HepG2 (cell line): ENCODE data around the gene ARL5C. TPM values are rescaled to one million over a fixed set of nuclear protein-coding genes. Genes with fewer than 3 reads are reported as not detected.

Source experiments
- FOXO1 ChIP-seq: sonication (generic); formaldehyde crosslinking; IDR thresholded peaks from 2 replicates; pipeline ENCODE4 v1.4.0; 2020; ENCODE audit warnings: missing genetic modification reagents
- GTF2F1 ChIP-seq: fragments of 150-350 bp; IDR thresholded peaks from 2 replicates; pipeline ENCODE4 v1.6.1; 2014; ENCODE audit warnings: low read length
- HMGXB4 ChIP-seq, 2 experiments: sonication (generic) in 1 of 2; formaldehyde crosslinking in 1 of 2; IDR thresholded peaks; 2 replicates each; pipeline versions ENCODE4 v1.4.0 to v1.6.1; 2018 to 2020; ENCODE audit warnings: missing genetic modification reagents in 2 of 2, borderline replicate concordance in 1 of 2, low read depth in 1 of 2, mild to moderate bottlenecking in 1 of 2, missing biosample characterization in 1 of 2
- KDM5A ChIP-seq: fragments of 200-600 bp; sonication (generic); IDR thresholded peaks from 2 replicates; pipeline ENCODE4 v1.7.0; 2018; ENCODE audit warnings: antibody characterized with exemption, mild to moderate bottlenecking, low read length, borderline replicate concordance
- KMT2B ChIP-seq: IDR thresholded peaks from 2 replicates; pipeline ENCODE4 v1.6.1; 2016; ENCODE audit warnings: missing genetic modification reagents, missing compliant biosample characterization
- MZF1 ChIP-seq: sonication (generic); formaldehyde crosslinking; IDR thresholded peaks from 2 replicates; pipeline ENCODE4 v1.8.1; 2023; ENCODE audit warnings: mild to moderate bottlenecking, missing genetic modification reagents, borderline replicate concordance
- NR2F1 ChIP-seq, 2 experiments: fragments of 450-650 bp in 1 of 2; formaldehyde crosslinking in 1 of 2; IDR thresholded peaks; 2 replicates each; pipeline versions ENCODE4 v1.5.0 to v1.6.1; 2016 to 2020; ENCODE audit warnings: mild to moderate bottlenecking in 1 of 2, missing compliant biosample characterization in 1 of 2, missing genetic modification reagents in 1 of 2, moderate library complexity in 1 of 2
- PBX3 ChIP-seq: sonication (generic); formaldehyde crosslinking; IDR thresholded peaks from 2 replicates; pipeline ENCODE4 v1.8.1; 2023; ENCODE audit warnings: missing genetic modification reagents, inconsistent platforms, borderline replicate concordance
- RERE ChIP-seq: IDR thresholded peaks from 2 replicates; pipeline ENCODE4 v1.6.1; 2016; ENCODE audit warnings: low read depth, missing genetic modification reagents, missing compliant biosample characterization
- SMARCC2 ChIP-seq: fragments of 450-650 bp; IDR thresholded peaks from 2 replicates; pipeline ENCODE4 v1.6.1; 2017; ENCODE audit warnings: antibody characterized with exemption, mild to moderate bottlenecking
- SNAPC5 ChIP-seq: sonication (generic); formaldehyde crosslinking; IDR thresholded peaks from 2 replicates; pipeline ENCODE4 v1.8.1; 2023; ENCODE audit warnings: mild to moderate bottlenecking, missing genetic modification reagents, borderline replicate concordance
- STAT5B ChIP-seq: sonication (generic); formaldehyde crosslinking; IDR thresholded peaks from 2 replicates; pipeline ENCODE4 v1.4.0; 2020; ENCODE audit warnings: missing genetic modification reagents
- THYN1 ChIP-seq: sonication (generic); formaldehyde crosslinking; IDR thresholded peaks from 2 replicates; pipeline ENCODE4 v1.8.1; 2023; ENCODE audit warnings: low read depth, mild to moderate bottlenecking, moderate library complexity, missing genetic modification reagents, borderline replicate concordance
- polyA plus RNA-seq, 8 experiments: library from polyadenylated mRNA; depleted of rRNA in 3 of 8; stranded (reverse) in 7 of 8; unstranded in 1 of 8; fragments of >200 nt; fragmentation: Illumina TruSeq in 4 of 8; extraction: Trizol in 4 of 8; gene quantifications; 2 replicates each; pipeline versions ENCODE4 v1.2.1 to v1.2.3, GENCODE V29; 2011 to 2016; ENCODE audit warnings: low read depth in 4 of 8, missing spikeins in 1 of 8, mixed read lengths in 1 of 8; ENCODE audit not compliant: insufficient read depth in 1 of 8
- total RNA-seq, 5 experiments: library from RNA; depleted of rRNA; stranded (reverse); fragments of >200 nt; fragmentation: Illumina TruSeq; extraction: Trizol; gene quantifications; 2 replicates each; pipeline ENCODE4 v1.2.3, GENCODE V29; 2016; ENCODE audit warnings: low read depth in 1 of 5
- TF ChIP-seq, protein P1 (sequence below): sonication (generic); formaldehyde crosslinking; IDR thresholded peaks from 2 replicates; pipeline ENCODE4 v1.8.1; 2023; ENCODE audit warnings: mild to moderate bottlenecking, missing genetic modification reagents
- TF ChIP-seq, protein P2 (sequence below): sonication (generic); formaldehyde crosslinking; IDR thresholded peaks from 2 replicates; pipeline ENCODE4 v1.4.0; 2020; ENCODE audit warnings: missing genetic modification reagents, borderline replicate concordance

ARL5C gene
- total and polyA plus RNA-seq, 2 of the 13 experiments (the other 11 are each of a cell fraction or from before 2014, with no cell fraction given) = not detected

- TF ChIP-seq PBX3 (CRISPR knock-in tag) (no peak; the same call in 1 of the 2 replicates), STAT5B (no peak; the same call in 1 of the 2 replicates), KDM5A (peak; percentile 87; the same call in 1 of the 2 replicates), NR2F1 (CRISPR knock-in tag; IDR thresholded peaks at IDR 0.05) (no peak), FOXO1 (CRISPR knock-in tag) (peak; percentile 54), KMT2B (CRISPR knock-in tag) (peak; percentile 50), THYN1 (CRISPR knock-in tag) (no peak), RERE (CRISPR knock-in tag) (no peak; the same call in 1 of the 2 replicates), HMGXB4 (CRISPR knock-in tag; IDR thresholded peaks at IDR 0.05; ENCODE audit: borderline replicate concordance in 1 of 2, low read depth in 1 of 2) (peak; percentile 82 to 90), MZF1 (CRISPR knock-in tag) (no peak), SNAPC5 (CRISPR knock-in tag) (no peak), SMARCC2 (no peak), GTF2F1 (peak; percentile 92)
- TF ChIP-seq, protein P1, sequence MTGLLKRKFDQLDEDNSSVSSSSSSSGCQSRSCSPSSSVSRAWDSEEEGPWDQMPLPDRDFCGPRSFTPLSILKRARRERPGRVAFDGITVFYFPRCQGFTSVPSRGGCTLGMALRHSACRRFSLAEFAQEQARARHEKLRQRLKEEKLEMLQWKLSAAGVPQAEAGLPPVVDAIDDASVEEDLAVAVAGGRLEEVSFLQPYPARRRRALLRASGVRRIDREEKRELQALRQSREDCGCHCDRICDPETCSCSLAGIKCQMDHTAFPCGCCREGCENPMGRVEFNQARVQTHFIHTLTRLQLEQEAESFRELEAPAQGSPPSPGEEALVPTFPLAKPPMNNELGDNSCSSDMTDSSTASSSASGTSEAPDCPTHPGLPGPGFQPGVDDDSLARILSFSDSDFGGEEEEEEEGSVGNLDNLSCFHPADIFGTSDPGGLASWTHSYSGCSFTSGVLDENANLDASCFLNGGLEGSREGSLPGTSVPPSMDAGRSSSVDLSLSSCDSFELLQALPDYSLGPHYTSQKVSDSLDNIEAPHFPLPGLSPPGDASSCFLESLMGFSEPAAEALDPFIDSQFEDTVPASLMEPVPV (CRISPR knock-in tag) = peak; percentile 76; the same call in 1 of the 2 replicates
- TF ChIP-seq, protein P2, sequence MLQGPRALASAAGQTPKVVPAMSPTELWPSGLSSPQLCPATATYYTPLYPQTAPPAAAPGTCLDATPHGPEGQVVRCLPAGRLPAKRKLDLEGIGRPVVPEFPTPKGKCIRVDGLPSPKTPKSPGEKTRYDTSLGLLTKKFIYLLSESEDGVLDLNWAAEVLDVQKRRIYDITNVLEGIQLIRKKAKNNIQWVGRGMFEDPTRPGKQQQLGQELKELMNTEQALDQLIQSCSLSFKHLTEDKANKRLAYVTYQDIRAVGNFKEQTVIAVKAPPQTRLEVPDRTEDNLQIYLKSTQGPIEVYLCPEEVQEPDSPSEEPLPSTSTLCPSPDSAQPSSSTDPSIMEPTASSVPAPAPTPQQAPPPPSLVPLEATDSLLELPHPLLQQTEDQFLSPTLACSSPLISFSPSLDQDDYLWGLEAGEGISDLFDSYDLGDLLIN (CRISPR knock-in tag) = no peak
Observed at GRCh38 chr17:39200070-39200879, 34.3 kb upstream of the ARL5C start, which contains the start of gene RPL19 (continued).
